ENCODE data around the gene MUCL3.

DNA sequence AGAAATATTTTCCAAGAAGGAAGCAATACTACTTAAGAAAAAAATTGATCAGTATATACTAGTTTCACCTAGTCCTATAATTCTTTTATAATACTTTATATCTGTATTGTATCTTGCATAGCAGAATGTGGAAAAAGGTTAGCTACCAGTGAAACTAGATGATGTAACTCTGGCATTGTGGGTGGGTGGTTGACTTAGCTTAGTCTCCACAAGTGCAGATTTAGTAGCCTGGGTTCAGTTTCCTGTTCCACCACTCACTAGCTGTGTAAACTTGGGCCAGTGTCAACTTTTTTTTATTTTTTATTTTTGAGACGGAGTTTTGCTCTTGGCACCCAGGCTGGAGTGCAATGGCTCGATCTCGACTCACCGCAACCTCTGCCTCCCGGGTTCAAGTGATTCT is 44.7 kb downstream of the MUCL3 start:
- TF ChIP-seq, protein P1, sequence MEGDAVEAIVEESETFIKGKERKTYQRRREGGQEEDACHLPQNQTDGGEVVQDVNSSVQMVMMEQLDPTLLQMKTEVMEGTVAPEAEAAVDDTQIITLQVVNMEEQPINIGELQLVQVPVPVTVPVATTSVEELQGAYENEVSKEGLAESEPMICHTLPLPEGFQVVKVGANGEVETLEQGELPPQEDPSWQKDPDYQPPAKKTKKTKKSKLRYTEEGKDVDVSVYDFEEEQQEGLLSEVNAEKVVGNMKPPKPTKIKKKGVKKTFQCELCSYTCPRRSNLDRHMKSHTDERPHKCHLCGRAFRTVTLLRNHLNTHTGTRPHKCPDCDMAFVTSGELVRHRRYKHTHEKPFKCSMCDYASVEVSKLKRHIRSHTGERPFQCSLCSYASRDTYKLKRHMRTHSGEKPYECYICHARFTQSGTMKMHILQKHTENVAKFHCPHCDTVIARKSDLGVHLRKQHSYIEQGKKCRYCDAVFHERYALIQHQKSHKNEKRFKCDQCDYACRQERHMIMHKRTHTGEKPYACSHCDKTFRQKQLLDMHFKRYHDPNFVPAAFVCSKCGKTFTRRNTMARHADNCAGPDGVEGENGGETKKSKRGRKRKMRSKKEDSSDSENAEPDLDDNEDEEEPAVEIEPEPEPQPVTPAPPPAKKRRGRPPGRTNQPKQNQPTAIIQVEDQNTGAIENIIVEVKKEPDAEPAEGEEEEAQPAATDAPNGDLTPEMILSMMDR (IDR thresholded peaks at IDR 0.05; ENCODE audit: insufficient read depth, low read depth, low read length) = no peak
- no peak for TF ChIP-seq EZH2 (IDR thresholded peaks at IDR 0.05; ENCODE audit: insufficient read depth, low read length)

Data from astrocyte (in vitro differentiated cells and primary cell).